Stromal cell of bone marrow (primary cell): Measurements from ENCODE around the gene CCDC88B.

ENCODE experiments used
- DNase-seq: peaks from one replicate; pipeline ENCODE4 v3.0.0-alpha.2; 2012; ENCODE audit warnings: low read depth

CCDC88B gene

GRCh38 chr11:64343767-64344559 lies 4.0 kb downstream of the CCDC88B start:
- no peak for DNase-seq

GRCh38 chr11:64344787-64345186 lies 4.8 kb downstream of the CCDC88B start:
- no peak for DNase-seq

GRCh38 chr11:64347193-64347867 lies 7.3 kb downstream of the CCDC88B start:
- no peak for DNase-seq

DNA sequence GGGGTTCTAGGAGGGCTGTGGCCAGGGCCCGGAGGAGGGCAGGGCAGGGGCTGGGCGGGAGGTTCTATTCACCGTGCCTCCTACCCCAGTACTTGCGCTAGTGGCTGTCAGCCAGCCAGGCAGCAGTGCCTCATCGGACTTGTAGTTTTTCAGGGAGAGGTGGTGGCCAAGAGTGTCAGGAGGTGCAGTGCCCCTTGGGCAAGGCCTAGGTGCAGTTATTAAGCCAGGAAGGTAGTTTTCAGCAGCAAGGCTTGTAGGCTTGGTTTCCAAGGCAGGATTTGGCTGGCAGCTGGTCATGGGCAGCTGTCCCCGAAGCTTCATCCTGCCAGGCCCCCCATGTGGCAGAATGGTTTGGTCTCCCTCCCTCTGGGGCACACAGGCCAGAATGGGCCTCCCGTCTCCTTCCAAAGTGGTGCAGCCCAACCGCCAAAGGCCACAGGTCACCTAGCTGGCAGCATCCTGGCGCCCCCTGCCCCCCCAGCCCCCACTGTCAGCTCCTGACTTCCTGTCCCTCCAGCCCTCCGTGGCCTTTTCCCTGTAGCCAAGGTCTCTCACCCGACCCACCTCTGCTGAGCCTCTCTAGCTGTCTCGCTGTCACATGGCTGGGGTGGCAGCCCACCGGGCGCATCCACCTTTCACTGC lies 8.5 kb downstream of the CCDC88B start:
- DNase-seq: no peak

DNA sequence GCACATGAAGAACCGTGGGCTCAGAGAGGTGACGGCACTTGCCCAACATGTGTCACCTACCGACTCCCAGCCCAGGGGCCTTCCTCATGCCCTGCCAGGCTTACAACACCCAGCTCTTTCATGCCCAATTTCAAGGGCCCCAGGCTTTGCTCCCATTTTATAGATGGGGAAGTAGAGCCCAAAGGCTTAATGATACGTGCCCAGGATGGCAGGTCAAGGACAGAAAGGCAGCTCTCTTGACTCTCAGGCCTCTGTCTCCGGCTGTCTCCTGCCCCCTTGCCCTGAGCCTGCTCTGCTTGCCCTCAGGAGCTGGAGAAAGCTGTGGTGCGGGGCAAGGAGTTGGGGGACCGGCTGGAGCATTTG lies 9.0 kb downstream of the CCDC88B start:
- DNase-seq: no peak

GRCh38 chr11:64349404-64349803 lies 9.4 kb downstream of the CCDC88B start:
- no peak for DNase-seq

DNA sequence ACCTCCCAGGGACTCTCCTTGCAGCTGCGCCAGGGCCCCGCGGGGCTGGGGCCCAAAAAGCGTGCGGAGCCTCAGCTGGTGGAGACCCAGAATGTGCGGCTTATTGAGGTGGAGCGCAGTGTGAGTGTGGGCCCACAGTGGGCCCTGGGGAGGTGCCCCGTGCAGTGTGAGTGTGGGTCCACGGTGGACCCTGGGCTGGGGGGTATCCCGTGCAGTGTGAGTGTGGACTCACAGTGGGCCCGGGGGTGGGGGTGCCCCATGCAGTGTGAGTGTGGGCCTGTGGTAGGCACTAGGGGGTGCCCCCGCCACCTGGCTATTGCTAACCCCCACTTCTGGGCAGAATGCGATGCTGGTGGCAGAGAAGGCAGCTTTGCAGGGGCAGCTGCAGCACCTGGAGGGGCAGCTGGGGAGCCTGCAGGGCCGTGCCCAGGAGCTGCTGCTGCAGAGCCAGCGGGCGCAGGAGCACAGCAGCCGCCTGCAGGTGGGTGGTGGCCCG lies 11.2 kb downstream of the CCDC88B start:
- no peak for DNase-seq

DNA sequence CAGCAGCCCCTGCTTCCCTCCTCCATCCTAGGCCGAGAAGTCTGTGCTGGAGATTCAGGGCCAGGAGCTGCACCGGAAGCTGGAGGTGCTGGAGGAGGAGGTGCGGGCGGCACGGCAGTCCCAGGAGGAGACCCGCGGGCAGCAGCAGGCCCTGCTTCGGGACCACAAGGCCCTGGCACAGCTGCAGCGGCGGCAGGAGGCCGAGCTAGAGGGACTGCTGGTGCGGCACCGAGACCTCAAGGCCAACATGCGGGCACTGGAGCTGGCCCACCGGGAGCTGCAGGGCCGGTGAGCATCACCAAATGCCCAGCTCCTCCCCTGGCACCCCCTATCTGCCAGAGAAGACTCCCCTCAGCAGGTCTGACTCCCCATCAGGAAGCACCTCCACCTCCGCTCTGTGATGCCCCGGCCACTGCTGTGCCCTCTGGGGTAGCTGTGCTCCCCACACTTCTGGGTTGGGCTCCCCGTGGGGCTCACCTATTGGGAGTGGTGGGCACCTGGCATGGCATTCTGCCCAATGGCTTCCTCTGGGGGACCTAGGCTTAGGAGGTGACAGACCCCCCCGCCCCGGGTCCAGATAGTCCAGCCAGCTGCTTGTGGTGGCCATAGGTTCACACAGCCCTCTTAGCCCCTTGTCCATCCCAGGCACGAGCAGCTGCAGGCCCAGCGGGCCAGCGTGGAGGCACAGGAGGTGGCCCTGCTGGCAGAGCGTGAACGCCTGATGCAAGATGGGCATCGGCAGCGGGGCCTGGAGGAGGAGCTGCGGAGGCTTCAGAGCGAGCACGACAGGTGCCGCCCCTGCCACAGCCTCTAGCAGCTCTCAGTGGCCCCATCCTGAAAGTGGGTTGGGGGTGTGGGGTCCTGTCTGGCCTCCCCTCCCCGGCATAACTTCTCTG lies 12.3 kb downstream of the CCDC88B start:
- no peak for DNase-seq

- DNase-seq: no peak
These were observed 13.2 kb downstream of the CCDC88B start for GRCh38 chr11:64352995-64353714.

- DNase-seq: no peak
These were observed 13.9 kb downstream of the CCDC88B start for GRCh38 chr11:64353715-64354506.

- peak; percentile 71 for DNase-seq
These were observed 15.3 kb downstream of the CCDC88B start for GRCh38 chr11:64355078-64355940.

DNA sequence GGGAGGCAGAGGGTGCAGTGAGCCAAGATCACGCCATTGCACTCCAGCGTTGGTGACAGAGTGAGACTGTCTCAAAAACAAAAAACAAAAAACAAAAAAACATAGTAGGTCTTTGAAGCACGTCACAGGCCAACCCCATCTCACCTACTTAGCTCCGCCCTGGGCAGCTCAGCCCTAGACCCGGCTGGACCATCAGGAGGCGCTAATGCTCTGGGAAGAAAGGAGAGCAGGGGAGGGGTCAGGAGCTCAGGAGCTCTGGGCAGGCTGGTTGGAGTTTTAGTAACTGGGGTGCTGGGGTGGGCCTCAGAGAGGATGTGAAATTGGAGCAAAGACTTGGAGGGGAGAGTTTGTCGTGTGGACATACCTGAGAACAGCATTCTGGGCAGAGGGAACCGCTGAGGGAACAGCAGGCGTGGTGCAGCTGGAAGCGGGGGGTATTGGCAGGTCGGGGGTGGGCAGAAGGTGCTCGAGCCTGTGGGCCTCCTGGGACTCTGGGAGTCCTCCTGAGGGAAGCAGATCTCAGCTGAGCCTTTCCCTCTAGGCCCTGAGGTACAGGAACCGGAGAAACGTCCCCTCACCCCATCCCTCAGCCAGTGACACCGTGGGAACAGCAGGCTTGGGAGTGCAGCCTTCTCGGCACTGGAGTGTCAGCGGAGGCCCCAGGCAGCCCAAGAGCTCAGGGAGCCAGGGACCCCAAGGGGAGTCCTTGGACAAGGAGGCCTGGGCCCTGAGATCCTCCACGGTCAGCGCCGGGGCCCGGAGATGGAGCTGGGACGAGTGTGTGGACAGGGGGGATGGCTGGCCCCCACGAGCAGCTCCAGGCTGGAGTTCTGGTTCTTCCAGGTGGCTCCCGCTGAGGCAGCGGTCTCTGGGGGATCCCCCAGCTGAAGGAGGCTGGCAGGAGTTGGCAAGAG lies 16.8 kb downstream of the CCDC88B start:
- no peak for DNase-seq

GRCh38 chr11:64357446-64357845 lies 17.4 kb downstream of the CCDC88B start:
- DNase-seq: no peak

DNA sequence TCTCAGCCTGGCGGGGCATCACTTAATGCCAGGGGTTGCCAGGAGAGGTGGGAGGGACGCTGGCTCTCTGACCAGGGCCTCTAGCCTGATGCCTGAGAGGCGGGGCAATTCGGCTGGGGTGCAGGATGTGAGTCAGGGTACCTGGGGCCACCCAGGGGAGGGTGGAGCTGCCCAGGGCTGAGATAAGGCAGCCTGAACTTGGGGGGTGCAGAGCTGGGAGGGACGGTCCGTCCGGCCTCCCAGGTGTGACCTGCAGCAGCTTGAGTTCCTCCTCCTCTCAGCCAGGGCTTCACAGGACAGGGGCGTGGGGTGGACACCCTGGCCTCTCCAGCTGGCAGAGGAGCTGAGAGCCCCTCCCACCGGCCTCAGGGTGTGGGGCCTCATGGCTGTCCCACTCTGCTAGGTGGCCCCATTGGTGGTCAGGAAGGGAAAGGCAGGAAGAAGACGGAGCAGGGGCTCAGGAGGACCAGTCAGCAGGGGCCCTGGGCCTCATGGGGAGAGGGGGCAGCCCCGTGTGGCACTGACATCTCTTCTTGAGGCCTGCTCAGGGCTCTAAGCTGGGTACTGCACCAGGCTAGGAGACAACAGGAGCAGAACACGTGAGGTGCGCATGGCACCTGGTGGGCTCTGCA lies 18.0 kb downstream of the CCDC88B start:
- no peak for DNase-seq

- DNase-seq: no peak
These were observed 18.5 kb downstream of the CCDC88B start for GRCh38 chr11:64358536-64358906.

GRCh38 chr11:64358907-64359711 lies 19.1 kb downstream of the CCDC88B start, which contains the start of gene RPS6KA4:
RPS6KA4 (plus strand) TSS chr11:64359162; CDS start chr11:64359236, 74 bp downstream.
- DNase-seq: no peak
